HL-60 (cell line): Measurements from ENCODE around the gene KIF1B.

Experiments used
- DNase-seq, 2 experiments: peaks; one replicate each; pipeline ENCODE4 v3.0.0-alpha.2; 2010 to 2020; ENCODE audit warnings: low read depth in 1 of 2, low spot score in 1 of 2
- H3K27ac ChIP-seq: fragments of 250-450 bp; sonication (Bioruptor Pico); replicated peaks from 2 replicates; pipeline ENCODE4 v1.5.1; 2020; ENCODE audit warnings: mild to moderate bottlenecking, moderate library complexity
- H3K27me3 ChIP-seq: fragments of 250-450 bp; sonication (Bioruptor Pico); 2 replicates; pipeline ENCODE4 v1.5.1; 2021; ENCODE audit warnings: mild to moderate bottlenecking, moderate library complexity; ENCODE audit not compliant: insufficient read depth, poor library complexity, severe bottlenecking
- H3K4me3 ChIP-seq: replicated peaks from 2 replicates; pipeline ENCODE4 v1.5.1; 2011; ENCODE audit warnings: mild to moderate bottlenecking, control low read depth, low read length; ENCODE audit not compliant: insufficient read depth
- GABPA ChIP-seq: IDR thresholded peaks from 2 replicates; pipeline ENCODE4 v1.6.1; 2012; ENCODE audit warnings: low read depth
- POLR2AphosphoS5 ChIP-seq: IDR thresholded peaks from 2 replicates; pipeline ENCODE4 v1.6.1; 2012; ENCODE audit warnings: low read depth
- REST ChIP-seq: IDR thresholded peaks from 2 replicates; pipeline ENCODE4 v1.6.1; 2012; ENCODE audit warnings: low read depth; ENCODE audit not compliant: insufficient replicate concordance
- SPI1 ChIP-seq: IDR thresholded peaks from 2 replicates; pipeline ENCODE4 v1.6.1; 2012; ENCODE audit warnings: low read depth, mild to moderate bottlenecking, borderline replicate concordance
- TF ChIP-seq, protein P1 (sequence below): IDR thresholded peaks from one replicate; pipeline ENCODE4 v1.5.1; 2011; ENCODE audit warnings: low read length, control low read depth, inconsistent platforms; ENCODE audit not compliant: insufficient read depth

Gene KIF1B

DNA sequence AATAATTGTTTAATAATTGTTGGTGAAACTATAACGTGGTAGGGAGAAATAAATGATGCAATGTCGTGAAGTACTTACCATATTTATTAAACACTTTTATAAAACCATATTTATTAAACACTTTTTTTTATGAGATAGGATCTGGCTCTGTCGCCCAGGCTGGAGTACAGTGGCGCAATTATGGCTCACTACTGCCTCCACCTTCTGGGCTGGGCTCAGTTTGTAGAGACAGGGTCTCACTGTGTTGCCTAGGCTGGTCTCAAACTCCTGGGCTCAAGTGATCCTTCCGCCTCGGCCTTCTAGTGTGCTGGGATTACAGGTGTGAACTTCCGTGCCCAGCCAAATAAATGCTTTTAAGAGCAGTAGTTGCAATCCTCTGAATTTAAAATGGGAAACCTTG, 112.5 kb downstream of the KIF1B start:
- no peak overlapping the region for H3K27ac ChIP-seq
- DNase-seq, result no peak
- no peaks in the 10 kb centered on the region for H3K27me3 ChIP-seq
- TF ChIP-seq SPI1, result no peak
- no peak for TF ChIP-seq POLR2AphosphoS5
- TF ChIP-seq REST, result no peak
- no peak for TF ChIP-seq GABPA
- TF ChIP-seq, protein P1, sequence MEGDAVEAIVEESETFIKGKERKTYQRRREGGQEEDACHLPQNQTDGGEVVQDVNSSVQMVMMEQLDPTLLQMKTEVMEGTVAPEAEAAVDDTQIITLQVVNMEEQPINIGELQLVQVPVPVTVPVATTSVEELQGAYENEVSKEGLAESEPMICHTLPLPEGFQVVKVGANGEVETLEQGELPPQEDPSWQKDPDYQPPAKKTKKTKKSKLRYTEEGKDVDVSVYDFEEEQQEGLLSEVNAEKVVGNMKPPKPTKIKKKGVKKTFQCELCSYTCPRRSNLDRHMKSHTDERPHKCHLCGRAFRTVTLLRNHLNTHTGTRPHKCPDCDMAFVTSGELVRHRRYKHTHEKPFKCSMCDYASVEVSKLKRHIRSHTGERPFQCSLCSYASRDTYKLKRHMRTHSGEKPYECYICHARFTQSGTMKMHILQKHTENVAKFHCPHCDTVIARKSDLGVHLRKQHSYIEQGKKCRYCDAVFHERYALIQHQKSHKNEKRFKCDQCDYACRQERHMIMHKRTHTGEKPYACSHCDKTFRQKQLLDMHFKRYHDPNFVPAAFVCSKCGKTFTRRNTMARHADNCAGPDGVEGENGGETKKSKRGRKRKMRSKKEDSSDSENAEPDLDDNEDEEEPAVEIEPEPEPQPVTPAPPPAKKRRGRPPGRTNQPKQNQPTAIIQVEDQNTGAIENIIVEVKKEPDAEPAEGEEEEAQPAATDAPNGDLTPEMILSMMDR, result no peak
- H3K4me3 ChIP-seq, result no peak overlapping the region

- DNase-seq, result no peak
- no peaks in the 10 kb centered on the region for H3K27me3 ChIP-seq
- no peak overlapping the region for H3K27ac ChIP-seq
- no peak for TF ChIP-seq GABPA
- H3K4me3 ChIP-seq, result no peak overlapping the region
These were observed 114.3 kb downstream of the KIF1B start for GRCh38 chr1:10324627-10325026.

DNA sequence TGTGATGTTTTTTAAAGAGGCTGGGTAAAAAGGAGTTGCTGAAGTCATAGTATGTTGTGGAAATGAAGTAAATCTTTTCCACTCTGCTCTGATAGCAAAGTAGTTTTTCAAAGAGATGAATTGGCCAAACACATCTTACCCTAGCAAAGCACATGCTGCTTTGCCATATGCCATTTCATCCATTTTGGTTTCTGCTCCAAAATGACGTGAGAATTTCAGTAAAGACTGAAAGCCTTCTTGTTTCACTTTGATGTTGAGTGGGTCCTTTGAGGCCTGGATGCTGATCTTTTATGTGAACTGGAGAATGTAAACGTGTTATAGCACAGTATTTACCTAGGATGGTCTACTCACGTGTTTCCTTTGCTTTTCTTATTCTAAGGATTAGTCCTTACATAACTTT, 115.2 kb downstream of the KIF1B start:
- TF ChIP-seq, protein P1, result no peak
- no peak for TF ChIP-seq GABPA
- no peak for TF ChIP-seq POLR2AphosphoS5
- no peak for TF ChIP-seq REST
- TF ChIP-seq SPI1, result no peak
- DNase-seq, result no peak
- H3K27ac ChIP-seq, result no peak overlapping the region
- H3K4me3 ChIP-seq, result no peak overlapping the region
- no peaks in the 10 kb centered on the region for H3K27me3 ChIP-seq

GRCh38 chr1:10326251-10326650, 115.9 kb downstream of the KIF1B start:
- Histone ChIP-seq H3K27ac (no peak overlapping the region), H3K4me3 (no peak overlapping the region), H3K27me3 (no peaks in the 10 kb centered on the region)
- DNase-seq, result no peak
- no peak for TF ChIP-seq SPI1
- TF ChIP-seq POLR2AphosphoS5, result no peak
- TF ChIP-seq, protein P1, result no peak
- TF ChIP-seq GABPA, result no peak
- TF ChIP-seq REST, result no peak
